ENCODE data around the gene SMARCAL1. TPM values are rescaled to one million over a fixed set of nuclear protein-coding genes. Genes with fewer than 3 reads are reported as not detected.

SMARCAL1 gene
- total and polyA plus RNA-seq, 9 of the 15 experiments (the other 6 are each of a cell fraction or from before 2014, with no cell fraction given) = 8.2 to 27.9 (median 12.4) TPM

- no peak for TF ChIP-seq FOXP4 (CRISPR knock-in tag; IDR thresholded peaks at IDR 0.05; ENCODE audit: borderline replicate concordance)
- no peak for TF ChIP-seq ZNF239 (CRISPR knock-in tag; IDR thresholded peaks at IDR 0.05)
- TF ChIP-seq, protein P1, sequence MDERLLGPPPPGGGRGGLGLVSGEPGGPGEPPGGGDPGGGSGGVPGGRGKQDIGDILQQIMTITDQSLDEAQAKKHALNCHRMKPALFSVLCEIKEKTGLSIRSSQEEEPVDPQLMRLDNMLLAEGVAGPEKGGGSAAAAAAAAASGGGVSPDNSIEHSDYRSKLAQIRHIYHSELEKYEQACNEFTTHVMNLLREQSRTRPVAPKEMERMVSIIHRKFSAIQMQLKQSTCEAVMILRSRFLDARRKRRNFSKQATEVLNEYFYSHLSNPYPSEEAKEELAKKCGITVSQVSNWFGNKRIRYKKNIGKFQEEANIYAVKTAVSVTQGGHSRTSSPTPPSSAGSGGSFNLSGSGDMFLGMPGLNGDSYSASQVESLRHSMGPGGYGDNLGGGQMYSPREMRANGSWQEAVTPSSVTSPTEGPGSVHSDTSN (CRISPR knock-in tag; IDR thresholded peaks at IDR 0.05; ENCODE audit: low read depth) = no peak
- TF ChIP-seq, protein P1 (tag; conservative IDR thresholded peaks at IDR 0.05; ENCODE audit: low read depth) = no peak
- no peak for TF ChIP-seq RBM22 (IDR thresholded peaks at IDR 0.05; ENCODE audit: low read depth, low read length, poor library complexity, severe bottlenecking)
- peak; percentile 50 for TF ChIP-seq MEIS2 (IDR thresholded peaks at IDR 0.05; ENCODE audit: partially characterized antibody)
- TF ChIP-seq THAP12 (CRISPR knock-in tag; IDR thresholded peaks at IDR 0.05) = peak; percentile 94
- no peak for TF ChIP-seq FOS (IDR thresholded peaks at IDR 0.05; ENCODE audit: extremely low read depth, insufficient read length)
- TF ChIP-seq FOXK2 (conservative IDR thresholded peaks at IDR 0.05 in 1 of 2, IDR thresholded peaks at IDR 0.05 in 1 of 2; ENCODE audit: low read depth in 2 of 2) = peak in 1 of 2 experiments; percentile 19; a peak in 1 of 4 replicates
- TF ChIP-seq EHMT2 (IDR thresholded peaks at IDR 0.05) = no peak
- TF ChIP-seq, protein P2, sequence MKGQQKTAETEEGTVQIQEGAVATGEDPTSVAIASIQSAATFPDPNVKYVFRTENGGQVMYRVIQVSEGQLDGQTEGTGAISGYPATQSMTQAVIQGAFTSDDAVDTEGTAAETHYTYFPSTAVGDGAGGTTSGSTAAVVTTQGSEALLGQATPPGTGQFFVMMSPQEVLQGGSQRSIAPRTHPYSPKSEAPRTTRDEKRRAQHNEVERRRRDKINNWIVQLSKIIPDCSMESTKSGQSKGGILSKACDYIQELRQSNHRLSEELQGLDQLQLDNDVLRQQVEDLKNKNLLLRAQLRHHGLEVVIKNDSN (CRISPR knock-in tag; IDR thresholded peaks at IDR 0.05) = no peak
- no peak for TF ChIP-seq ATF2 (CRISPR knock-in tag; IDR thresholded peaks at IDR 0.05)
Observed at GRCh38 chr2:216498379-216499352, 86.4 kb downstream of the SMARCAL1 start, which contains the start of gene RPL37A (continued).

All from K562 (cell line).